Activated T-helper 1 cell treated with anti-CD3 and anti-CD28 coated beads, Interleukin-12 subunit alpha, Interleukin-12 subunit beta, Interleukin-2, Interleukin-4 antibody, amounts not matched to agents 30 ng/mL and 10 ng/mL and 1 ng/mL, durations not matched to agents 14 hours and 24 hours and 36 hours (primary cell): Measurements from ENCODE around the gene DDX28. TPM values are rescaled to one million over a fixed set of nuclear protein-coding genes. Genes with fewer than 3 reads are reported as not detected.
"Not testable (repeated sequence)": the region's sequence is repeated elsewhere in the genome, so short reads cannot be mapped to it uniquely, and the experiment has no call there.

ENCODE experiments used
- DNase-seq: peaks from one replicate; pipeline ENCODE4 v3.0.0; 2021; ENCODE audit warnings: low spot score
- H3K27ac Mint-ChIP-seq: one replicate; pipeline ENCODE4 v1.8.0; 2021; ENCODE audit warnings: mild to moderate bottlenecking, mixed read lengths
- H3K27me3 Mint-ChIP-seq: one replicate; pipeline ENCODE4 v1.8.0; 2022; ENCODE audit warnings: mild to moderate bottlenecking, moderate library complexity, mixed read lengths; ENCODE audit not compliant: insufficient read depth
- H3K36me3 Mint-ChIP-seq: one replicate; pipeline ENCODE4 v1.8.0; 2021; ENCODE audit warnings: low read depth, mixed read lengths
- H3K4me1 Mint-ChIP-seq: one replicate; pipeline ENCODE4 v1.8.0; 2021; ENCODE audit warnings: low read depth, mixed read lengths
- H3K4me3 Mint-ChIP-seq: one replicate; pipeline ENCODE4 v1.8.0; 2021; ENCODE audit warnings: mild to moderate bottlenecking, moderate library complexity, mixed read lengths
- H3K9me3 Mint-ChIP-seq: one replicate; pipeline ENCODE4 v1.8.0; 2021; ENCODE audit warnings: mixed read lengths
- intact Hi-C: fragments of 100-400 bp; cut with micrococcal nuclease; formaldehyde crosslinking; loops from one replicate; pipeline ENCODE4 v1.15.1; 2024
- total RNA-seq: library from RNA; stranded (reverse); gene quantifications from 2 replicates; pipeline ENCODE4 v1.2.3, GENCODE V29; 2022

DDX28 gene
- total RNA-seq, 1 donor from 2014 or later: 28.4 TPM

DNA sequence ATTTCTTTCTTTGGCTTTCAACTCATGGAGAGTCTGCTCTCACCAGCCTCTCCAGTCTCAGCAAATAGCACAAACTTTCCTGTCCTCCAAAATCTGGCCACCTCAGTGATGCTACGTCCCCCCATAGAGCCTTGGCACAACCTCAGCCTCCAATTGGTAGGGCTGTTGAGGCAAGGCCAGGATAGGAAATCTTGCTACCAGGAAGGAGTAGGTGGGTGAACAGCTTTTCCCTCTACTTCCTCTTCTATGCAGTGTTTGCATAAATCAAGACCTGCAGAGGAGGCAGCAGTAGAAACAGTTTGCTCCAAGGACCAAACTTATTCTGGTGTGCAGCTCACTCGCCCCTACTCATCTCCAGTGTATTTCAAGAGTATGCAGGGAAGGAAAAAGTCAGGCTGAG lies 23.0 kb downstream of the DDX28 start:
- H3K27me3 Mint-ChIP-seq: no peaks in the 10 kb centered on the region
- H3K9me3 Mint-ChIP-seq: no peaks in the 10 kb centered on the region
- H3K4me1 Mint-ChIP-seq: peaks cover 34% of the 10 kb centered on the region
- no peak for DNase-seq
- intact Hi-C loops: no loop called here
- H3K36me3 Mint-ChIP-seq: peaks cover 2% of the 10 kb centered on the region
- H3K4me3 Mint-ChIP-seq: peak overlapping the region; percentile 85
- peak overlapping the region; percentile 94 for H3K27ac Mint-ChIP-seq

DNA sequence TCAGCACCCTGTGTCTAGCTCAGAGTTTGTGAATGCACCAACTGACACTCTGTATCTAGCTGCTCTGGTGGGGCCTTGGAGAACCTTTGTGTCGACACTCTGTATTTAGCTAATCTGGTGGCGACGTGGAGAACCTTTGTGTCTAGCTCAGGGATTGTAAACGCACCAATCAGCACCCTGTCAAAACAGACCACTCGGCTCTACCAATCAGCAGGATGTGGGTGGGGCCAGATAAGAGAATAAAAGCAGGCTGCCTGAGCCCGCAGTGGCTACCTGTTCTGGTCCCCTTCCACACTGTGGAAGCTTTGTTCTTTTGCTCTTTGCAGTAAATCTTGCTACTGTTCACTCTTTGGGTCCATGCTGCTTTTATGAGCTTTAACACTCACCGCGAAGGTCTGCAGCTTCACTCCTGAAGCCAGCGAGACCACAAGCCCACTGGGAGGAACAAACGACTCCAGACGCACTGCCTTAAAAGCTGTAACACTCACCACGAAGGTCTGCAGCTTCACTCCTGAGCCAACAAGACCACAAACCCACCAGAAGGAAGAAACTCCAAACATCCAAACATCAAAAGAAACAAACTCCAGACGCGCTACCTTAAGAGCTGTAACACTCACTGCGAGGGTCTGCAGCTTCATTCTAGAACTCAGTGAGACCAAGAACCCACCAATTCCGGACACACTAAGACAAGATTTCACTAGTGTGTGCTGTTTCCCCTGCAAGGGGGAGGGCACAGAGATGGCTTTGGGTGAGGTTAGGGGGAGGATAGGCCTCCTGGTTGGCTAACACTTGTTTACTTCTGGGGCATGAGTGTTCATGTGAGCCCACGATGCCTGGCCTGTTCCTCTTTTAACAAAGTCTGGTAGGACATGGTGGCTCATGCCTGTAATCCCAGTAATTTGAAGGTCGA lies 24.0 kb downstream of the DDX28 start, which contains the start of gene DPEP2:
DPEP2 (minus strand) TSS at position 706 of the 910 bp plus-strand sequence. CDS start 6,272 bp downstream, outside the sequence.
- H3K27me3 Mint-ChIP-seq, intact Hi-C loops, H3K9me3 Mint-ChIP-seq, H3K36me3 Mint-ChIP-seq: not testable (repeated sequence)
- peaks cover 36% of the 10 kb centered on the region for H3K4me1 Mint-ChIP-seq
- DNase-seq: peak; percentile 44
- peak within 1 kb of the TSS; percentile 85 for H3K4me3 Mint-ChIP-seq
- peak within 1 kb of the TSS; percentile 94 for H3K27ac Mint-ChIP-seq

DNA sequence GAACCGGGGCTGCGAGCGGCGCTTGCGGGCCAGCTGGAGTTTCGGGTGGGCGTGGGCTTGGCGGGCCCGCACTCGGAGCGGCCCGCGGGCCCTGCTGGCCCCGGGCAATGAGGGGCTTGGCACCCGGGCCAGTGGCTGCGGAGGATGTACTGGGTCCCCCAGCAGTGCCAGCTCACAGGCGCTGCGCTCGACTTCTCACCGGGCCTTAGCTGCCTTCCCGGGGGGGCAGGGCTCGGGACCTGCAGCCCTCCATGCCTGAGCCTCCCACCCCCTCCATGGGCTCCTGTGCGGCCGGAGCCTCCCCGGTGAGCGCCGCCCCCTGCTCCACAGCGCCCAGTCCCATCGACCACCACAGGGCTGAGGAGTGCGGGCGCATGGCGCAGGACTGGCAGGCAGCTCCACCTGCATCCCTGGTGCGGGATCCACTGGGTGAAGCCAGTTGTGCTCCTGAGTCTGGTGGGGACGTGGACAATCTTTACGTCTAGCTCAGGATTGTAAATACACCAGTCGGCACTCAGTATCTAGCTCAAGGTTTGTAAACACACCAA lies 24.7 kb downstream of the DDX28 start:
- Mint-ChIP-seq H3K4me1 (peaks cover 43% of the 10 kb centered on the region), H3K27ac (peak overlapping the region; percentile 94)
- intact Hi-C loops, H3K27me3 Mint-ChIP-seq, H3K4me3 Mint-ChIP-seq, DNase-seq, H3K9me3 Mint-ChIP-seq, H3K36me3 Mint-ChIP-seq: not testable (repeated sequence)

DNA sequence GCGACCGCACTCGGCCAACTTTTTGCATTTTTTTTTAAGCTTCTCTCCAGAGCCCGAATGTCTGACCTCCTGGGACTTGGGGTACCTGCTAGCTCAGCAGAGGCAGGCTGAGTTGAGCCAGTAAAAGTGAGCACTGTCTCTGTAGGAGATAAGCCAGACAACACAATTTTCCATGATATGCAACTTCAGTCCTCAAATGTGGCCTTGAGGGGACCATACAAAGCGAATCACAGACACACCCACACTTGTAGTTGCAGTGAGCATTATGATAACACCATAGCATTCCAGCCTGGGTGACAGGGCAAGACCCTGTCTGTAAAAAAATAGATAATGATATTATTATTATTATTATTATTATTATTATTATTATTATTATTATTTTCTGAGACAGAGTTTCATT lies 26.4 kb downstream of the DDX28 start:
- intact Hi-C loops: no loop called here
- H3K4me1 Mint-ChIP-seq: peaks cover 43% of the 10 kb centered on the region
- H3K9me3 Mint-ChIP-seq: no peaks in the 10 kb centered on the region
- H3K4me3 Mint-ChIP-seq: no peak overlapping the region
- no peaks in the 10 kb centered on the region for H3K27me3 Mint-ChIP-seq
- DNase-seq: no peak
- peaks cover 2% of the 10 kb centered on the region for H3K36me3 Mint-ChIP-seq
- no peak overlapping the region for H3K27ac Mint-ChIP-seq

DNA sequence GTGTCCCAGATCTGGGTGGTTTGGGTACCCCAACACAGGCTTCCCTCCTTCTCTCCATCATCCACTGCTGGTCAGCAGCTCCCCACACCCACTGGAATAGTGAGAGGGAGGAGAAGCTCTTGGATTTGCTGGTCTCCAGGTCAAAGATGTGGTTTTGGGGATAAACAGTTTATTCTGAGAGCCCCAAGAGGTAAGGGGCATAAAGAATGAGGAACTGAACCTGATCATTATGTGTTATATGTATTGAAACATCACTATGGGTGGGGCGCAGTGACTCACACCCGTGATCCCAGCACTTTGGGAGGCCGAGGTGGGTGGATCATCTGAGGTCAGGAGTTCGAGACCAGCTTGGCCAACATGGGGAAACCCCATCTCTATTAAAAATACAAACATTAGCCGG lies 27.6 kb downstream of the DDX28 start:
- peaks cover 2% of the 10 kb centered on the region for H3K36me3 Mint-ChIP-seq
- peak overlapping the region; percentile 37 for H3K4me3 Mint-ChIP-seq
- no peaks in the 10 kb centered on the region for H3K9me3 Mint-ChIP-seq
- H3K27ac Mint-ChIP-seq: peak overlapping the region; percentile 77
- intact Hi-C loops: no loop called here
- peaks cover 40% of the 10 kb centered on the region for H3K4me1 Mint-ChIP-seq
- DNase-seq: no peak
- H3K27me3 Mint-ChIP-seq: no peaks in the 10 kb centered on the region

DNA sequence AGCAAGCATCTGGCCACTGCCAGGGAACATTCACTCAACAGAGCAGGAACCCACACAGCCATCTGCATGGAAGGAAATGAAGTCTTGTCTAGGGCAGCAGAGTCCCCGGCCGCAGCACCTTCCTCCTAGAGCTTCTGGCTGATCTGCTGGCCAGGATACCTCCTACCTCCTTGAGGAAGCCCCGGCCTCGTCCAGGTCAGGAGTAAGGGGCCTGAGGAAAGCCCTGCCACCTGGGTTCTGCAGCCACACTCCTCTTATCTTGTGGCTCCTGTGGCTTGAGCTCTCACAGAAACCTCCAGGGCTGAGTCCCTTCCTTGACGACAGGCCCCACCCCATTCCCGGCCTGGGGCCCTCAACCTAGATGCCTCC lies 29.0 kb downstream of the DDX28 start:
- H3K9me3 Mint-ChIP-seq, intact Hi-C loops, H3K27me3 Mint-ChIP-seq, H3K36me3 Mint-ChIP-seq, DNase-seq: not testable (repeated sequence)
- peak overlapping the region; percentile 95 for H3K27ac Mint-ChIP-seq
- H3K4me1 Mint-ChIP-seq: peaks cover 26% of the 10 kb centered on the region
- H3K4me3 Mint-ChIP-seq: peak overlapping the region; percentile 76

DNA sequence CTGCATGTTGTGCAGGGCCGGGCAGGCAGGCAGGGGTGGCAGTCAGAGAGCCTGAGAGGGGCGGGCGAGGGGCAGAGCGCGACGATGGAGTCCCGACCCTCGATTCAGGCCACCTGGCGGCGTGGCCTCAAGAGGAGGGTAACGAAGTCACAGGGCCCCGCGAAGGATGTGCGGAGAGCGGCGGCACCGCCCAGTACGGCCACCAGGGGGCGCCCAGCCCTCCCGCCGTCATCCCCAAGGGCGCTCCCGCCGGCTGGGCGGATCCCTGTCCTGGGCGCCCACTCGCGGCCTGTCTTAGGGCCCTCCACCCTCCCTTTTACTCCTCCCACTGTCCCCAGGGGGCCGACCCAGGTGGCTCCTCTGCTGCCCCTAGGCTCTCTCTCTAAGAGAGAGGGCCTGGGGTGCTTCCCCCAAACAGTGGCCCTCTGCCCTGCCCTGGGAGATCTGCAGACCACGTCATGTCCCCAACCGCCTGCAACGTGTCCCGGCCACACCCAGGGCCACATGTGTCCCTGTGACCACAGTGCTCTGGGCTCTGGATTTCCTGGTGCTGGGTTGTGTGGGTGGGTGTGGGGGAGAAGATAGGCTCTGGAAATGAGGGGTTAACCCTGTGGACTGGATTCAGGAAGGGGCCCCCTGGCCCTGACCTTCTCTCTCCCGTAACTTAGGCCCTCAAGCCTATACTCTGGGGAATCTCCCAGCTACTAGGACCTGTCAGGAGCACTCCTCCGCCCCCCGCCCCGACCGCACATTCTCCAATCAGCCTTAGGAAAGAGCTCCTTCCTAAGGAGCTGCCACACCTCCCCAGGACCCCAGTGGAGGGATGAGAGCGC lies 29.6 kb downstream of the DDX28 start:
- peak; percentile 81 for DNase-seq
- intact Hi-C loops: loop anchor here (1.0 kb wide), 6 partner anchors 9 to 236 kb away; partner anchors contain the start of genes DDX28, DUS2 and SLC12A4
- Mint-ChIP-seq H3K4me1 (peaks cover 22% of the 10 kb centered on the region), H3K27me3 (no peaks in the 10 kb centered on the region), H3K36me3 (no peaks in the 10 kb centered on the region), H3K27ac (peak overlapping the region; percentile 95), H3K4me3 (peak overlapping the region; percentile 76), H3K9me3 (no peaks in the 10 kb centered on the region)

DNA sequence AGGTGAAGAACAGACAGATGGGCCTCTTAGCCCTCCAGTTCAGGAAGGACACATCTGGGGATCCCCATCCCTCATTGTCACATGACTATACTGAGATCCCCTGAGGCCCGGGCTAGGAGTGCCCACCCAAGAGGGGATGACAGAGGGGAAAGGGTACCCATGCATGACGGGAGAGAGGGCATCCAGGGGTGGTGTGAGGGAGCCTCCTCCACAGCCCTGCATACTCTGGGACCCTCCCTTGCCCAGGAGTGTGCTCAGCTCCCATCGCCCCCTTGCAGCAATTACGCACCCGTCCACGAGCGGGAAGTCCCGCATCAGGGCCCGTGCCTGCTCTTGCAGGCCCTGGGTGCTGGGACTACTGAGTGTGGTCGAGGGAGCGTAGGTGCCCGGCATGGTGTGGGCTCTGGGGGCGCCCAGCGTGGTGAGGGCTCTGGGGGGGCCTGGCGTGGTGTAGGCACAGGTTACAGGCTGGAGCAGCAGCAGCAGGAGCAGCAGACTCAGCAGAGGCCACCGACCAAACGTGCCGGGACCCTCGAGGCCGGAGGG lies 30.3 kb downstream of the DDX28 start:
- Mint-ChIP-seq H3K36me3 (no peaks in the 10 kb centered on the region), H3K27ac (peak overlapping the region; percentile 48), H3K27me3 (no peaks in the 10 kb centered on the region), H3K9me3 (no peaks in the 10 kb centered on the region), H3K4me1 (peaks cover 22% of the 10 kb centered on the region), H3K4me3 (no peak overlapping the region)
- intact Hi-C loops: loop anchor here (1.0 kb wide), 6 partner anchors 8 to 237 kb away; partner anchors contain the start of genes DDX28, DUS2 and SLC12A4
- no peak for DNase-seq

DNA sequence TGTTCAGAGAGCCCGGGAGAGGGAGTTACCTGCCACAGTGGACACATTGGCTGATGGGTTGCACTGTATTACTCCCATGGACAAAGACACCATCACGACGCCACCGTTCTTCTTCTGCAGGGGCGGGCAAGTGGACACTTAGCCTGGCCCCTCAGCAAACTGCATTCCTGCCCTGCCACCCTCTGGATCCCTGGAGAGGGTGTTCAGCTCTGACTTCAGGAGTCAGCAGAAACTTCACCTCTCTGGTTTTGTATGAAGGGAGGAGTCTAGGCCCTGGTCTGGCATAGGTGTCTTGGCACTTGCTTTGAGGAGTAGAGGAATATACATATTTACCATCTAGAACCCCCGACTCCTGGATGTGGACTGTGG lies 33.0 kb downstream of the DDX28 start:
- Mint-ChIP-seq H3K27me3 (no peaks in the 10 kb centered on the region), H3K36me3 (no peaks in the 10 kb centered on the region), H3K9me3 (no peaks in the 10 kb centered on the region), H3K4me1 (peaks cover 14% of the 10 kb centered on the region), H3K4me3 (no peak overlapping the region), H3K27ac (no peak overlapping the region)
- DNase-seq: no peak
- intact Hi-C loops: no loop called here

DNA sequence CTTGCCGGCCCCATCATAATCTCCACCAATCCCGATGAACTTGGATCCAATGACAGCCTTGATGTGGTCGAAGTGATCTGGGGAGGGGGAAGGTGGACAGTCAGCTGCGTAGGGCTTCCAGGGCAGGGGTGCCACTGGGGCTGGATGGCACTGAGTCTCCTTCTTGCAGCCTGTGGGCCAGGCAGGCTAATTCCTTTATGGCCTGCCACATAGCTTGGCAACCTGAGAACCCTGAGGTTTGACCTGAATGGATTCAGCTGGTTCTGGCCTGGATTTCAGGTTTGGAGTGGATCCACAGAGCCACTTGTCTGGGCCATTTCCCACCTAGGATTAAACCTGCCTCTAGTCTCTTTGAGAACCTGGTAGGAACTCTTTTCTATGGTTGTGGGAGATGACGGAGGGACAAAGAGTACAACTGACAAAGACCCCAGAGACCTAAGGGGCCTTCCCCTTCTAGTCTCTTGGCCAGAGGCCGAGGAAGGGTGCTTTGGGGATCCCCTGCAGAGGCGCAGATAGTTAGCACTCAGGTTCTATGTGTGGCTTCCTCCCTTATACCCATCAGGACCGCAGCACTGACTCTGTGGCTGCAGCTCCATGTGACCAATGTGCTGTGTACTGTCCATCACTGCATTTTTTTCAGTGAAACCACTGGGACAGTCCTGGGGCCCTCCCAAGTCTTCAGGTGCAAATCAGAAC lies 33.6 kb downstream of the DDX28 start:
- Mint-ChIP-seq H3K4me3 (no peak overlapping the region), H3K27me3 (no peaks in the 10 kb centered on the region), H3K4me1 (peaks cover 15% of the 10 kb centered on the region), H3K9me3 (no peaks in the 10 kb centered on the region), H3K27ac (no peak overlapping the region), H3K36me3 (no peaks in the 10 kb centered on the region)
- DNase-seq: no peak
- intact Hi-C loops: no loop called here

DNA sequence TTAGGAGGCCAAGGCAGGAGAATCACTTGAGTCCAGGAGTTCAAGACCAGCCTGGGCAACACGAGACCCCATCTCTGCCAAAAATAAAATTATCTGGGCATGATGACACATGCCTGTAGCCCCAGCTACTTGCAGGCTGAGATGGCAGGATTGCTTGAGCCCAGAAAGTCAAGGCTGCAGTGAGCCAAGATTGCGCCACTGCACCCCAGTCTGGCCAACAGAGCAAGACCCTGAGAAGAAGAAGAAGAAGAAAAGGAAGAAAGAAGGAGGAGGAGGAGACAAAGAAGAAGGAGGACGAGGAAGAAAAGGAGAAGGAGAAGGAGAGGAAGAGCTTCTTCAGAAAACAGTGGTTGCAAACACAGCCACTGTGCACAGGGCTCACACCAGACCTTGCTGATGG lies 34.4 kb downstream of the DDX28 start:
- Mint-ChIP-seq H3K36me3 (no peaks in the 10 kb centered on the region), H3K27ac (no peak overlapping the region), H3K9me3 (no peaks in the 10 kb centered on the region), H3K4me1 (peaks cover 12% of the 10 kb centered on the region), H3K4me3 (no peak overlapping the region), H3K27me3 (no peaks in the 10 kb centered on the region)
- no peak for DNase-seq
- intact Hi-C loops: no loop called here

DNA sequence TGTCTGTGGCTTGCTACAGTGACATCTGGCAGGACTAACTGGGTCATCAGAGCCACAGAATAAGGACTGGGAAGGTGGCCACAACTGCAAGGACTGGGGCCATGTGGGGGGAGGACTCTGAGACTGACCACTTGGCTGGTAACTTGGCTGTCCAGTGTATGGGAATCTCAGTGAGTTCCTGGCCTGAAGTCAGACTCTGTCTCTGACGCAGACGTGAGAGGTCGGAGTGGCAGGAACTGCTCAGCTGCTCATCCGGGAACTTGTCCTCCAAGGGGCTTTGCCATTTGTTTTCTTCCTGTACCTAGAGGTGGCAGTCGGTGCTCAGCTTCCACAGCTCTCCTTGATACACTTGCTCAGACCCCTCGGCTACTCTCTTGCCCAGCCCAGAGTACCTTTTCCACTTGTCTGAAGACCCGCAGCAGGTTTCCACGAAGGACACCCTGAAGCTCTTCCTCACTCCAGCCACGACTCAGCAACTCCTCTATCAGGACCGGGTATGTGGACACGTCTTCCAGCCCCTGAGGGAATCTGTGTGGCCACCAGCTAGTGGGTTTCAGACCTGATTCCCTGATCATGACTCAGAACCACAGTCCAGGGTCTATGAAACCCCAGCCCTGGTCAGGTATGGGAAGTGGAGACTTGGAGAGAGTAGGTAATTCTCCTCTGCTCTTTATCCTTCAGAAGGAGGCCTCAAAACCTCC lies 35.4 kb downstream of the DDX28 start:
- intact Hi-C loops: no loop called here
- DNase-seq: no peak
- Mint-ChIP-seq H3K27me3 (no peaks in the 10 kb centered on the region), H3K4me3 (no peak overlapping the region), H3K9me3 (no peaks in the 10 kb centered on the region), H3K4me1 (peaks cover 17% of the 10 kb centered on the region), H3K36me3 (no peaks in the 10 kb centered on the region), H3K27ac (peak overlapping the region; percentile 32)
